ENCODE results near the gene LCOR.
A peak's percentile ranks its signal among the peaks of the same experiment; 100 is the strongest.
"Not testable (repeated sequence)": the region's sequence is repeated elsewhere in the genome, so short reads cannot be mapped to it uniquely, and the experiment has no call there.

The LCOR gene

DNA sequence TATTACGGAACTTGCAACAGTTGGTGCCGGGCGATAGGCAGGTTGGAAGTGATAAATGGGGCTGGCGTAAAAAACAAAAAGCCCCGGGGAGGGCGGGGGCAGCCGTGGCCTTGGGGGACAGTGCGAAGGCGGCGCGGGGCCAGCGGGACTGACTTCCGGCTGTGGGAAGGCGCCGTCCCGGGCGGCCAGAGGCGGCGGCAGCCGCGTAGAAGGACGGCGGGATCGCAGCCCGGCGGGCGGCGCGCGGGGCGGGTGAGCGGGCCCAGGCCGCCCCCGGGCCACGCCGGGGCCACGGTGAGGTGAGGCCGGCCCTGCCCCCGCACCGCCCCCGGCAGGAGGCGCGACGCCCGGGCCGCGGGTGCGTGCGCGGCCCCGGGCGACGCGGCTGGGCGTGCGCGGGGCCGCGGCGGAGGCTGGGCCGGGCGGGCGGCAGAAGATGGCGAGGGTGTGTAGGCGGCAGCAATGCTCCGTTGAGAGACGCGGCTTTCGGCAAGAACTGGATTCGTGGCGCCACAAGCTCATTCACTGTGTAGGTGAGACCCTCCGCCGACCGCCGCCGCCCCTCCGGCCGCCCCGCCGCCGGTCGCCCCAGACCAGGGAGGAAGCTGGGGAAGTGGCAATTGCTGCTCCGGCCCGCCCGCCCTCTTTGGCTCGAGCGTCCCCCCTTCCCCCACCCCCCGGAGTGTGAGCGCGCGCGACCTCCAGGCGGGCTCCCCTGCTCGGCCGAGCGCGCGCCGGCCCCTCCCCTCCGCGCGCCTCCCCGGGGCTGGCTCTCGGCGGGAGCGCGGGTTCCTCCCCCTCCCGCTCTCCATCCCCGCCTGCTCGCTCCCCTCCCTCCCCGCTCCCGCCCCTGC is at the start of gene LCOR:
LCOR (plus strand) TSS at position 432 of the 854 bp plus-strand sequence. CDS start 116,760 bp downstream, outside the sequence.
- DNase-seq: peak; percentile 95

DNA sequence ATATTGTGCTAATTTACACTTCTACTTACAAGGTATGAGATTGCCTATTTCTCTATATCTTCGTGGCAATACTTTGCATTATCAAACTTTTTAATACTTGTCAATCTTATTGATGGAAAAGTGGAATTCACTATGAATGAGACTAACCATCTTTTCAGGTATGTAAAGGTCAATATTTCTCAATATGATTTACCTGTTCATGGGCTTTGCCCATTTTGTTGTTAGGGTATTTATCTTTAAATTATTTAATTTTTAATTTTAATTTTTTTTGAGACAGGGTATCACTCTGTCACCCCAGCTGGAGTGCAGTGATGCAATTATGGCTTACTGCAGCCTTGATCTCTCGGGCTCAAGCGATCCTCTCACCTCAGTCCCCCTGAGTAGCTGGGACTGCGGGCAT is 47.8 kb upstream of the LCOR start:
- DNase-seq: no peak

DNA sequence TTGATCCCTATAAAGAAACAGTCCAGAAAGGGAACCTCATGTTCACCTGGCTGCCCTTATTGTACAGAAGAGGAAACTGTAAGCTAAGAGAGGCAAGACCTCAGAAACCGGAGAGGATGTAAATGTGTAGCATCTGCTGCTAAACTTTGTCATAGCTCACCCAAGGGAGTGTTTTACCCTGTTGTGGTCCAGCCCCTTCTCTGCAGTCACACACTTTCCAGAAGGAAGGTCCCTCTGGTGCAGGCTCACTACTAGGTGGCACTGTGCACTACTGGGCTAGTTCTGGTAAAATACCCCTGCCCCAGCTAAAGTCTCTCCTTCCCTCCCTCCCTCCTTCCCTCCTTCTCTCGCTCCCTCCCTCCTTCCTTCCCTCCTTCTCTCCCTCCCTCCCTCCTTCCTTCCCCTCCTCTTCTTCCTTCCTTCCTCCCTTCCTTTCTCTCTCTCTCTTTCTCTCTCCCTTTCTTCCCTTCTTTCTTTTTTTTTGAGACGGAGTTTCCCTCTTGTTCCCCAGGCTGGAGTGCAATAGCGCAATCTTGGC is 42.5 kb upstream of the LCOR start:
- DNase-seq: no peak

DNA sequence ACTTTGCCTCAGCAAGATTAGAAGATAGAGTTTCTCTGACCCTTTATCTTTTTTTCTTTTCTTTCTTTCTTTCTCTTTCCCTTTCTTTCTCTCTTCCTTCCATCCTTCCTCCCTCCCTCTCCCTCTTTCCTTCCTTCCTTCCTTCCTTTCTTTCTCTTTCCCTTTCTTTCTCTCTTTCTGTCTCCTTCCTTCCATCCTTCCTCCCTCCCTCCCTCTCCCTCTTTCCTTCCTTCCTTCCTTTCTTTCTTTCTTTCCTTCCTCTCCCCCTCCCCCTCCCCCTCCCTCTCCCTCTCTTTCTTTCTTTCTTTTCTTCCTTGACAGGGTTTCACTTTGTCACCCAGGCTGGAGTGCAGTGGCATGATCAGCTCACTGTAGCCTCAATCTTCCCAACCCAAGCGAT is 40.2 kb upstream of the LCOR start:
- DNase-seq: no peak

DNA sequence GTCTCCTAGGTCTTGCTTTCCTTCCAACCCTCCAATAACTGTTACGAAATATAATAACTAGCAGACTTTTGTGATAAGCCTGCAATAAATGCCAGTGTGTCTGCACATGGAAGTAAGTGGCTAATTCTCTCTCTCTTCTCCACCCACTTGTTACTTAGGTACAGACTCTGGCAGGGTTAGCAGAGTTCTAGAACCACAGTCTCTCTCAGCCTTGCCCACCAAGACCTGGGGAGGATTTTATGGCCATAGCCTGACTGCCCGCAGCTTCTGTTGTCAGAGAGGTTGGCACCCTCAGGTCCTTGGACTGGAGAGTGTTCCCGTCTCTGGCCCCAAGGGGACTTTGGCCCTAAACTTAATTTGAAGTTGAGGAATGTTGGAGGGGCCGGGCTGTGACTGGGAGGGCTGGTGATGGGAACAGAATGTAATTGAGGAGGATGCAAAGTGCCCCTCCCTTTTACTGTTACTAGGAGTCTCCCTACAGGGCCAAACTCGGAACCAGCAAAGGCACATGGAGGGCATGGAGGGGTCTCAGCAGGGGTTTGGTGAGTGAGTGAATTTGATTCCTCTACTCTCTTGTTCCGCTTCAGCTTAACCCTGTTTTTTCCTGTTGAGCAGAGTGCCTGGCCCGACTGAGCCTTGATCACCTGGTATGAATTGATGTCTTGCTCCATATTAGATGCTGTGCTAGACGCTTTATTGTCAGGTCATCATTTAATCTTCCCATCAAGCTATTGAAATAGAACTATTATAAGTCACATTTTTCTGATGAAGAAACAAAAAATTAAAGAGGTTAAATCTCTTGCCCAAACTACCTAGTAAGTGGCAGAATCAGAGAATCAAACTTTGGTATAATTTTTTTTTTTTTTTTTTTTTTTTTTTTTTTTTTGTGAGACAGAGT is 37.0 kb upstream of the LCOR start:
- no peak for DNase-seq

DNA sequence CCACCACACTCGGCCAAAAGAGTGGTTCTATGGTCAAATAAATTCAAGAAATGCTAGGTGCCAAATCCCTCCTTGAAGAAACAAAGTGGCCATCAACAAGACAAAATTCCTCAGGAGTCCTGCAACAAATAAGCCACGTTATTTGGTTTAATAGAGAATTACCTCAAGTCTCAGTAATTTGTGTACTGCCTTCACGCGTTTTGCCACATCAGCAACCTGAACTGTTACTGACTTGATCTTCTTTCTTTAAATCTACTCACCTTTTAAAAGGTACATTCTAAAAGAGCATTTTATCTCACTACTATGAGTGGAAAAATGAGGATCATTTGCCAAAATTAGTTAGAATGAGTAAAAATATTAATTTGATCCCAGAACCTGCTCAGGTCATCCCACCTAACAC is 34.6 kb upstream of the LCOR start:
- DNase-seq: no peak

DNA sequence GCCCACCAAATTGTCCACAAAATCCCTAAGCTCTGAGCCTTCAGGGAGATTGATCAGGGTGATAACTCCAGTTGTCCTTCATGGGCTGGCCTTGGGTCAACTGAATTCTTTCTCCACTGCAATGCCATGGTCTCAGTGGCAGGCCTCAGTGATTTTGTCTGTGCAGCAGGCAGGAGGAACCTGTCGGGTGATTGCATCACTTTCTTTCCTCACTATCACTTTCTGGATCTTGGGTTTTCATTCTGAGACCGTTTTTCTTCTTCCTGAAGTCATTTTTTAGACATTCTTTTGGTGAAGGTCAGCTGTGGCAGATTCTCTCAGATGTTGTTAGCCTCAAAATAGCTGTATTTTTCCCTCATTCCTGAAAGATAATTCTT is 28.8 kb upstream of the LCOR start:
- DNase-seq: no peak

DNA sequence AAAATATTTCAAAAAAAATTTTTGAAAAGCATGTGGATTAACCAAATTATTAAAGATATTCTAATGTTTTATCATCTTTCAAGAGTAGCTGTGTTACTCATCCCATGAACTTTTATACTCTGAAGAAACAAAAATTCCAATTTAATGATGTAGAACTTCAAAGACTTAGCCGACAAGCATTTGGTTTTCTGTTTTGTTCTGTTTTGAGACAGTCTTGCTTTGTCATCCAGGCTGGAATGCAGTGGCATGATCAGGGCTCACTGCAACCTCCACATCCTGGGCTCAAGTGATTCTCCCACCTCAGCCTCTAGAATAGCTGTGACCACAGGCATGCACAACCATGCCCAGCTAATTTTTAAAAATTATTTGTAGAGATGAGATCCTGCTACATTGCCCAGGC is 17.8 kb upstream of the LCOR start:
- no peak for DNase-seq

DNA sequence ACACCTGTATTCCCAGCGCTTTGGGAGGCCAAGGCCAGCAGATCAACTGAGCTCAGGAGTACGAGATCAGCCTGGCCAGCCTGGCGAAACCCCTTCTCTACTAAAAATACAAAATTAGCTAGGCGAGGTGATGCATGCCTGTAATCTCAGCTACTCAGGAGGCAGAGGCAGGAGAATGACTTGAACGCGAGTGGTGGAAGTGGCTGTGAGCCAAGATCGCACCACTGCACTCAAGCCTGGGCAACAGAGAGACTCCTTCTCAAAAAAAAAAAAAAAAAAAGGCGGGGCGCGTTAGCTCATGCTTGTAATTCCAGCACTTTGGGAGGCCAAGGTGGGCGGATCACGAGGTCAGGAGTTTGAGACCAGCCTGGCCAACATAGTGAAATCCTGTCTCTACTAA is 13.1 kb upstream of the LCOR start:
- DNase-seq: not testable (repeated sequence)

DNA sequence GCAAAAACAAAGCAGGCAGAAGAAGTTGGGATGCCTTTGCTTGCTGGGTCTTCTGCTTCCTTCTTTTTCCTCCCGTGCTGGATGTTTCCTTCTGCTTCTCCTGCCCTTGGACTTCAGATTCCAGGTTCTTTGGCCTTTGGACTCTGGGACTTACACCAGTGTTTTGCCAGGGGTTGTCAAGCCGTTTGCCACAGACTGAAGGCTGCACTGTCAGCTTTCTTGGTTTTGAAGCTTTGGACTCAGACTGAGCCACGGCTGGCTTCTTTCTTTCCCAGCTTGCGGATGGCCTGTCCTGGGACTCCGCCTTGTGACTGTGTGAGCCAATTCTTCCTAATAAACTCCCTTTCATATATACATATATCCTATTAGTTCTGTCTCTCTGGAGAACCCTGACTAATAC is 11.3 kb upstream of the LCOR start:
- DNase-seq: no peak

DNA sequence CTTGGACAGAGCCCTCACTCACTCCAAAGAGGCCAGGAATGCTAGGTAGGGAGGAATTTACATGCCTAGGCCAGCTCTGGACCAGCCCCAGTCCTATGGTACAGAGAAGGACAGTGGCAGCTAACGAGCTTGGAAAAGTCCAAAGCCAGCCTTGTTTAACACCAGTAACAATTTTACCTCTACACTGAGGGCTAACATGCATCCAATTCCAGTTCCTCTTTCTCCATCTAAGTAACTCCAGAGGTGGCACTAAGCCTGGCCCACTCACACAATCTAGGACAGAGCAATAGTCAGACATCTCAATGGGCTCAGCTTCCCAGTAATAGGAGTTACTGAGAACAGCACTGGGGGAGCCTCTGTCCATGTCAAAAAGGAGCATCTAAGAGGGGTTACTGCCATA is 5.7 kb upstream of the LCOR start:
- no peak for DNase-seq

DNA sequence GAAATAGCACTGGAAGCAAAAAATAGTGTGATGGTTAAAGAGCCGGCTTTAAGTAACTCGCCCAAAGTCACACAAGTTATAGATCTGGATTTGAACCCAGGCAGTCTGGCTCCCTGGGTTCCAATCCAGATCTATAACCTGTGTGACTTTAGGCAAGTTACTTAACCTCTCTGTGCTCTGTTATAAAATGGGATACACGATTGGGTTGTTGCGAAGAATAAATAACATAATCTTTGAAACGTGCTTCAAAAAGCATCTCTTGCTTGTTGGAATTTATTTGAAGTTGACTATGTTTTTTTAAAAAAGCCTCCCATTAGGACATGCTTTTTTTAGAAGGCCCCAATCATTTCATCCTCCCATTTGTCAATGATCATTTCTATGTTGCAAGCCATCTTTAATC is 3.5 kb upstream of the LCOR start:
- DNase-seq: no peak

DNA sequence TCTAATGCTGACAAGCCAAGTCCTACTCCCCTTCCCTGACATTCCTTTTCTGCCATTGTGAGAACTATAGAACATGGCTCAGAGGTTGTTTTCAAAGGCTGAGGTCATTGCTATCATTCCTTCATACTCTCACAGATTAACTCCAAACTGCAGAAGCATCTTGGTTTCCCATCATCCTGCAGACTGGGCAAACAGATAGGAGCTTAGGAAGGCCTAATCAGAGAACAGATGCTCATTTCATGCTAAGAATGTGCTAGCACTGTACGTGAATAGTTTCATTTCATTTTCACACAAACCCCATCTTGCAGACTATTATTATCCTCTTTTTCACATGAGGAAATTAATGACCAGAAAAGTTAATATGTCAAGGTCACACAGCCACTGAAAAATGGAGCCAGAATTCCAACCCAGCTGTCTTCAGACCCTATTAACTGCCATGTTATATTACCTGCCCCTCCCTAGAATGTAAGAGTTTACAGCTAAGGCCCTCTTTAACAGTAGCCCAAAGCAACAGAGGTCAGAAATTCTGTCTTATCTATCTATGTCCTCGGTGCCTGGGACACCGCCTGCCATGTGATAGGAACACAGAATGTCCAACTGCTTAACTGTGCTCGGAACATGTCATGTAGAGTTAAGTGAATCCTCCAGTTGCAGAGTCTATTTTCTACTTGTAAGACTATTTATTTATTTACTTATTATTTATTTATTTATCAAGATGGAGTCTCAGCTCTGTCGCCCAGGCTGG is 2.9 kb upstream of the LCOR start:
- no peak for DNase-seq

DNA sequence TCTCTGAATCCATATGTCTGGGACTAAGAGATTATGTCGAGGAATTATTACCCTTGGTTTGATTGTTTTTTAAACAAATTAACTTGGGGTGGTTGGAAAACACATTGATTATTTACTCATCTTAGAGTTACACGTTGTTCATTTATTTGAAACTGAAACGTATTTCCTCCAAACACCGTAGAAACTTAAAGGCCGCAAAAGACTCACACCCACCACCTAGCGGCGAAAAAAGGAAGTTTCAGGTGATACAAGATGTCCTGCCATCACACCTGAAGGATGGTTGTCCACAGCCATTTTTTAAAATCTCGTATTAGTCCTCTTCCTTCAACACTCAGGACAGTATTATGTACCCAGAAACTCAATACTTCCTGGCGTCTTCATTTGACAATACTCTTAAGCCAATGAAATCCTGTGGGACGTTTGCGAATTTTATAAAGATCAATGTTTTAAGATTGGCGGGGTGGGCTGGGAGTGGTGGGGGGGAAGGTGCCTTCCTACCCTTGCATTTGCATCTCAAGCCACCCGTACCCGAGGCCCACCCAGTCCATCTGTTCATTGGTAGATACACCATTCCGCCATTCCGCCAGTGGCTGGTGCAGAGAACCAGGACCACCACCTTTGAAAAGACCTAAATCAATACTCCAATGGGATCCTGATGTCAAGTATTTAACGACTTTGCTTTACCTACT is 1.4 kb upstream of the LCOR start:
- DNase-seq: peak; percentile 38

DNA sequence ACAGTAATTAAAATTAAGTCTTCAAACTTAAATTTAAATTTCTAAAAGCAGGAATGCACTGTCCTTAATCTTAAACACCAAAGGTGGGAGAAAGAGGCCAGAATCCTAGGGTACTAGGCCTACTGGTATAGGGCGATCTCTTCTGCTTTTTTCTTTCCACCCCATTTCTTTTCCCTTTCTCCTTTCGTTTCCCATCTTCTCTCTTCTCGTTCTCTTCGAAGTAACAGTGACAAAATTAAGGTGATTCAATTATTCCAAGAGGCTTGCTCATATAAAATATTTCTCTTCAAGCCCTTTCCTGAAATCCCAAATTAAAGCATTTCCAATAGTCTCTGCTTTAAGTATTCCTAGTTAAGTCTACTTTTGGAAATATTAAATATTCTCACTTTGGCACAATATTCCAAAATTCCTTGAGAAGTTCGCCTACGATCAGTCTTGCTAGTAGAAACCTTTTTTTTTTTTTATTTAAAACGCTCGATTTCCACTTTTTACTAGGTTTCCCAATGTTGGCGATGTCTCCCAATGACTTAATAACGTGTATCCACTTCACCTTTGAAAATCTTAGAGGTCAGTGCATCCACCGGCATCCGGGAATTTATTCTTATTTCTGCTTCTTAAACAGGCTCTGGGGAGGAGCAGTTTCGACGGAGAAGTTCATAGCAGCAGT is 765 bp upstream of the LCOR start:
- DNase-seq: no peak

DNA sequence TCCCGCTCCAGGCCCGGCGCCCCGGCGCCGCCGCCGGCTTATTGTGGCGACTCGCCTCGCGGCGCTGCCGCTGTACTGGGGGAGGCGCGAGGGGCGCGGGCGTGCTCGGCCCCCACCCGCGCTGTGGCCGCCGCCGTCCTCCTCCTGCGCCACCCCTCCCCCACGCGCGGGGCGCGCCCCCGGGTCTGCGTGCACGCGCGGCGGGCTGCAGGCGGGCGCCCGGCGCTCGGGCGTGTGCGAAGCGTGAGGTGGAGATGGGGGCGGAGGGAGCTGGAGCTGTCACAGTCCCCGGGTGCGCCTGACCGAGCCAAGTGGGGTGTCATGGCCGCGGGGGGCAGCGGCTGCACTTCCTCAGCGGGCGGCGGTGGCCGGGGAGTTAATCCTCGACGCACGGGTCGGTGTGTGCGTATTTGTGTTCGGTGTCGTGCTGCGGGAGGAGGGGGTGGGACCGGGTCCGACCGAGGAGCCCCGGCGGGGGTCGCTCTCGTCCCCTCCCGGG is 672 bp downstream of the LCOR start:
- DNase-seq: peak; percentile 88

DNA sequence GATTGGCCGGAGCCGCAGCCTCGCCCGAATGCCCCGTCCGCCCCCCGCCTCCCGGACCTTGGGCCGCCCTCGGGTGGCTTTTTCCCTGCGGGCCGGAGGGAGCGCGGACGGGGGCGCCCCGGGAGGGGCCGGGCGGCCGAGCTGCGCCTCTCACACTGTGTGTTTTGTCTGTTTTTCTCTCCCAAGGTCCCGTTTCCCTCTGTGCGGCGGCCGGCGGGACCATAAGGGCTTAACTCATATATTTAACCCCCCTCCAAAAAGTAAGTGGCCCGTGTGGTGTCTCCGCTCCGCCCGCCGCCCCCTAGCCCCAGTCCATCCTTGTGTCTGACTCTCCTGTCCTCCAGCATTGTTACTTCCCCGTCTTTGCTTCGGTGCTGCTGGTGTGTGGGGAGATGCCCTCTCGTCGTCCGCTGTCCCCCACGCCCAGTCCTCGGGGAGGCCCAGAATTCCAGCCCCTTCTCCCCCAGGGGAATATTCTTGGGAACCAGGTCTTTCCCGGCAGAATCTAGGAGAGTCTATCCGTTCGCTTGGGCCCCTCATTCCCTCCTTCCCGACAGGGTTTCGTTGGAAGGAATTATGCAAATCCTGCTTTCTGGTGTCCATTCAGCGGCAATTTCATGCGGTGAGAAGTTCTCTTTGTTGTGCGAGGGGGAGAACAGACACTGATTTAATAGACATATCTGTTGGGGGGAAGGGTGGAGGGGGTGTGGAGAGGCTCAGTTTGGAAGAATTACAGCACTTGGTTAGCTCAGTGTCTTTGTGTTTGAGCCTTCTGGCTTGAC is 1.3 kb downstream of the LCOR start:
- DNase-seq: peak; percentile 39

DNA sequence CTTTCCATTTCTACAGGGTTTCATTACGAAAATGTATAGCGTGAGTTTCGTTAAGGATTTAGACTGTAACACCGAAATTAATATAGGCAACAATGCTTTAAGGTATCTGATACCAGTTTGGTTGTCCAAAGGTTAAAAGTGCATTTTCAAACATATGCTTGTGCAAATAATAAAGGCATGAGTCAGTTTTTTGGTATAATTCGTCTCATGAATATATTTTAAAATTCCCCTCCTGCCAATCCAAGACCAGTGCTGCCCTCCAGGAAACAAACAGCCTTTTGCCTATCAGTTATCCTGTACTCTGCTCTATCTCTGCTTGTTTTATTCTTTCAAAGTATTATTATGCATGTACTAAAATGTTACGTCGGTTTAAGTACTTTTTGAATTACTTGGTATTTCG is 2.0 kb downstream of the LCOR start:
- DNase-seq: no peak

DNA sequence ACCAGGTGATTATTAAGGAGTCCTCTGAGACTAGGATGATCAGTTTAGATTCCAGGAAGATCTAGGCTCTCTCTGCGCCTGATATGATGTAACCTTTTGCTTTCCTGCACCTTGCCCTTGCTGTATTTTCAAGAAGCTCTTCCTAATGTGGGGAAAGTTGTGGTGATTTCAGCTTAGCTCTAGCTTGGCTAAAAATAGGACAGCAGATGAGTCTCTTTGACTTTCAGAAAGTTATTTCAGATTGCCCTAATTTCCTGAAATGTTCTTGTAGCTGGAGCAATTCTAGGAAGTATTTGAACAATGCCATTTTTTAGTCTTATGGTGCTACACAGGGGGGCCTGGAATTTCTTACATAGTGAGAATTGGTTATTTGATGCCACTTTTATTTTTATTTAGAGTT is 3.8 kb downstream of the LCOR start:
- DNase-seq: no peak

DNA sequence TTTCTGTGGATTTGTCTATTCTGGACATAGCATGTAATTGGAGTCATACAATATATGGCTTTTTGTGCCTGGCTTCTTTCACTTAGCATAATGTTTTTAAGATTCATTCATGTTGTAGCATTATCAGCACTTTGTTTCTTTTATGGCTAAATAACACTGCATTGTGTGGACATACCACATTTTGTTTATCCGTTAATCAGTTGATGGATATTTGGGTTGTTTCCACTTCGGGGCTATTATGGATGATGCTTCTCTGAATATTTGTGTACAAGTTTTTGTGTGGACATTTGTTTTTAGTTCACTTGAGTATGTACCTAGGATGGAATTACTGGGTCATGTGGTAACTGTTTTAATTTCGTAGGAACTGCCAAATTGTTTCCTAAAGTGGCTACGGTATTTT is 6.4 kb downstream of the LCOR start:
- no peak for DNase-seq

All from left hindlimb (tissue), 1 donor.